Measurements from ENCODE around the gene GNAQ. TPM values are rescaled to one million over a fixed set of nuclear protein-coding genes. Genes with fewer than 3 reads are reported as not detected.

Gene GNAQ
- total RNA-seq, 1 experiment from 2014 or later = 48.6 TPM

GRCh38 chr9:77917800-77918199 is 113.8 kb downstream of the GNAQ start:
- no peak overlapping the region for H3K18ac ChIP-seq (ENCODE audit: insufficient read length, low read depth, low read length)
- Mint-ChIP-seq H3K36me3 (ENCODE audit: insufficient read depth in 1 of 3, low read depth in 3 of 3) (peaks cover 7 to 24% (median 20%) of the 10 kb centered on the region in 3 experiments; a peak in 6 of 7 replicates), H3K27ac (peak overlapping the region in 1 of 3 experiments; percentile 48; a peak in 1 of 7 replicates), H3K27me3 (ENCODE audit: low read depth) (no peaks in the 10 kb centered on the region), H3K4me3 (no peak overlapping the region), H3K4me1 (peaks cover 23 to 33% of the 10 kb centered on the region in 2 experiments), H3K9me3 (no peaks in the 10 kb centered on the region)
- H2BK15ac ChIP-seq (ENCODE audit: low read depth, low read length) = no peak overlapping the region
- no peaks in the 10 kb centered on the region for H4K20me1 ChIP-seq (ENCODE audit: control insufficient read depth, insufficient read depth, insufficient read length)
- no peaks in the 10 kb centered on the region for H3K4me1 ChIP-seq (ENCODE audit: insufficient read depth, low read length)
- no peak for TF ChIP-seq CTCF (conservative IDR thresholded peaks at IDR 0.05)
- no peak overlapping the region for H3K14ac ChIP-seq (ENCODE audit: insufficient read depth, low read length)
- peaks cover 3% of the 10 kb centered on the region for H3K79me2 ChIP-seq (ENCODE audit: insufficient read depth, low read length)
- no peaks in the 10 kb centered on the region for H3K27me3 ChIP-seq (ENCODE audit: insufficient read depth, low read length)
- no peaks in the 10 kb centered on the region for H3K23me2 ChIP-seq (ENCODE audit: insufficient read length, low read depth, low read length, poor library complexity, severe bottlenecking)
- no peak overlapping the region for H3K4me2 ChIP-seq (ENCODE audit: insufficient read depth, insufficient read length, low read length)
- H2BK120ac ChIP-seq (ENCODE audit: low read depth, low read length, poor library complexity, severe bottlenecking) = no peak overlapping the region
- no peak overlapping the region for H3K23ac ChIP-seq (ENCODE audit: insufficient read length, low read depth, low read length)
- H2AFZ ChIP-seq (ENCODE audit: low read length) = no peak overlapping the region
- no peak overlapping the region for H4K8ac ChIP-seq (replicated peaks; ENCODE audit: insufficient read length, low read depth, low read length)
- no peak overlapping the region for H3K4ac ChIP-seq (ENCODE audit: low read depth, low read length)
- H3K79me1 ChIP-seq (ENCODE audit: insufficient read depth, low read depth, low read length, poor library complexity, severe bottlenecking) = peaks cover 4% of the 10 kb centered on the region
- H2BK20ac ChIP-seq (ENCODE audit: low read depth, low read length, poor library complexity, severe bottlenecking) = no peak overlapping the region
- no peak overlapping the region for H4K5ac ChIP-seq (ENCODE audit: insufficient read length, low read depth, low read length)
- H2BK5ac ChIP-seq (ENCODE audit: insufficient read length, low read length) = no peak overlapping the region
- no peak overlapping the region for H4K91ac ChIP-seq (ENCODE audit: insufficient read length, low read depth, low read length)
- H3T11ph ChIP-seq (ENCODE audit: low read length) = no peak overlapping the region
- H3K9ac ChIP-seq (ENCODE audit: extremely low read depth, insufficient read length, low read length) = no peak overlapping the region
- no peak overlapping the region for H2AK5ac ChIP-seq (ENCODE audit: insufficient read length, low read length)
- DNase-seq = no peak
- H3K56ac ChIP-seq (ENCODE audit: insufficient read length, low read depth, low read length) = no peak overlapping the region
- no peaks in the 10 kb centered on the region for H3K9me3 ChIP-seq (ENCODE audit: control insufficient read depth, low read depth, low read length)
- WGBS (ENCODE audit: extremely low coverage, insufficient read length, low lambda C conversion rate) = no CpG with 5 or more reads among the region's 3 CpGs
- no peak overlapping the region for H3K27ac ChIP-seq (ENCODE audit: insufficient read length, low read depth, low read length)
- no peak overlapping the region for H2BK12ac ChIP-seq (ENCODE audit: insufficient read length, low read depth, low read length)
